Activated naive CD4-positive, alpha-beta T cell (primary cell): ENCODE data around the gene CAMSAP3.
A peak's percentile ranks its signal among the peaks of the same experiment; 100 is the strongest.

Source experiments
- DNase-seq, 4 experiments: peaks; one replicate each; lab custom pipeline; 2025; lab: John Stamatoyannopoulos, UW

The CAMSAP3 gene

GRCh38 chr19:7652061-7652641, 56.5 kb downstream of the CAMSAP3 start:
- DNase-seq, result peak; percentile 67 to 89 (median 82)

DNA sequence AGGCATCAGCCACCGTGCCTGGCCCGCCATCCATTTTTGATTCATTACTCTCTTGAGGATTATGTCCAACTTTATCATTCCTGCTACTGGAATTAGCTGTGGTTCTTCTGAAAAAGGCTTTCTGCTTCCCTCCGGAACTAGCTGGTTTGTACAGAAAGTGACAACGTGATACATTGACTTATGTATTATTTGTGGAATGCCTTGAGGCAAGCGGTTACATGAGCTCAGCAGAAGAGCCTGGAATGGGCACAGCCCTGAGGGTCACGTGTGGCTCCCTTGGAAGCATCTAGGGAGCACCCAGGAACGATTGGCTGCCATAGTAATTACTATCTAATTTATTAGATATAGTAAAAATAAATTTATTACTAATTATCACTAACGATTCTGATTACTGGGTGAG, 58.7 kb downstream of the CAMSAP3 start:
- no peak for DNase-seq

- no peak for DNase-seq
These were observed 59.9 kb downstream of the CAMSAP3 start for GRCh38 chr19:7655581-7655980.

- DNase-seq, result no peak
These were observed 61.6 kb downstream of the CAMSAP3 start for GRCh38 chr19:7657131-7657751.

GRCh38 chr19:7658219-7658686, 62.6 kb downstream of the CAMSAP3 start:
- no peak for DNase-seq

DNA sequence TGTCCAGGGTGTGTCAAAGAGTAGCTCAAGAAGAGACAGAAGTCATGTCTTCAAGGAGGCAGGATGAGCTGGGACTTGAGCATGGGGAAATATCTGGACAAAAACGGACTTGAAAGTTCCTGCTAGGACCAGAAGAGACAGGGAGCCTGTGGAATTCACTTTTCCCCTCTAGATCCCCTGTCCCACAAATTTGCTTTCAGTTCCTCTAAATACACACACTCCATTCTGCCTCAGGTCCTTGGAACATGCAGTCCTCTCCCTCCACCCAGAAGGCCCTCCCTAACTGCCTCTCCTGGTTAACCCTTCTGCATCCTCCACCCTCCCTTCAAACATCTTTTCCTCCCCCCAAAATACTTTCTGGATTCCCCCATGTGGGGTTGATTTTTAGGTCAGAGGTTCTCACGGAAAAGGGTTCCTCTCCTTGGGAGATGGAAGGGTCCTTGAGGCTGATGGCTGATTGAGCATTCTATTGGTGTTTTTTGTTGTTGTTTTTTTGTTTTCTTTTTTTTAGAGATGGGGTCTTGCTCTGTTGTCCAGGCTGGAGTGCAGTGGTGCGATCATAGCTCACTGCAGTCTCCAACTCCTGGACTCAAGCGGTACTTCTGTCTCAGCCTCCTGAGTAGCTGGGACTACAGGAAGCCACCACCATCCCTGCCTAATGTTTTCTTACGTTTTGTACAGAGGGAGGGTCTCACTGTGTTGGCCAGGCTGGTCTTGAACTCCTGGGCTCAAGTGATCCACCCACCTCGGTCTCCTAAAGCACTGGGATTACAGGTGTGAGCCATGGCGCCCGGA, 66.3 kb downstream of the CAMSAP3 start:
- DNase-seq, result no peak

DNA sequence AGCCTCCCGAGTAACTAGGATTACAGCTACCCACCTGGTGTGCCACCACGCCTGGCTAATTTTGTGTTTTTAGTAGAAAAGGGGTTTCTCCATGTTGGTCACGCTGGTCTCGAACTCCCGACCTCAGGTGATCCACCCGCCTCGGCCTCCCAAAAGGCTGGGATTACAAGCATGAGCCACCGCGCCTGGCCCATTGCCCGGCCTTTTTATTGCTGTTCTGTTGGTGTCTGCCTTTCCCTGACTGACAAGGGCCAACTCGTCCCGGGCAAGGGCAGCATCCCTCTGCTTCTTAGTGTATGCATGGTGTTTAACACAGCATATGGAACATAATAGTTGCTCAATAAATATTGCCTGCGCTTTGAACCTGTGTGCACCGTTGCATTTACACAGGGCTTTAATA, 67.0 kb downstream of the CAMSAP3 start:
- DNase-seq, result no peak

DNA sequence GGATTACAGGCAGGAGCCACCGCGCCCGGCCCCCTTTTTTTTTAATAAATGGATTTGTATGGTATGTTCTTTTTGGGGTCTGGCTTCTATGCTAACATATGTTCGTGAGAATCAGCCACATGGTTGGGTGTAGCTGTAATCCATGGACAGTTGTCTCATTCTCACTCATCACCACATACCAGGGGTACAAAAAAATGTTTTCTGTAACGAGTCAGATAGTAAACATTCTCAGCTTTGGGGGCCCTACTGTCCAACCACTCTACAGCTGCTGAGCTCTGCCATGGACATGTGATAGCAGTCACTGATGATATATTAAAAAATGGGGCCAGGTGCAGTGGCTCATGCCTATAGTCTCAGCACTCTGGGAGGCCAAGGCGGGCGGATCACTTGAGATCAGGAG, 68.0 kb downstream of the CAMSAP3 start:
- no peak for DNase-seq

- DNase-seq, result no peak
These were observed 69.4 kb downstream of the CAMSAP3 start for GRCh38 chr19:7665076-7665475.
